Hypothalamus (tissue), 51 donors: ENCODE results near the gene PPDPF.
"Not testable (repeated sequence)": the region's sequence is repeated elsewhere in the genome, so short reads cannot be mapped to it uniquely, and the experiment has no call there.

Experiments
- DNase-seq, 51 donors: peaks; one replicate each; lab custom pipeline; 2025; lab: John Stamatoyannopoulos, UW

The PPDPF gene

GRCh38 chr20:63547725-63548480 lies 27.3 kb downstream of the PPDPF start, which contains the start of gene SRMS:
Gene SRMS (minus strand): TSS chr20:63547749. CDS start chr20:63547463, 286 bp downstream.
- no peak for DNase-seq

- DNase-seq, result no peak
Observed at GRCh38 chr20:63548542-63548941, 28.0 kb downstream of the PPDPF start.

GRCh38 chr20:63549019-63549418 lies 28.5 kb downstream of the PPDPF start:
- DNase-seq, result no peak

- no peak for DNase-seq
Observed at GRCh38 chr20:63549679-63550282, 29.2 kb downstream of the PPDPF start.

GRCh38 chr20:63551068-63551467 lies 30.5 kb downstream of the PPDPF start:
- no peak for DNase-seq

GRCh38 chr20:63552481-63553249 lies 32.1 kb downstream of the PPDPF start:
- DNase-seq, result no peak

GRCh38 chr20:63553251-63553932 lies 32.8 kb downstream of the PPDPF start:
- DNase-seq, result peak in 19 of 51 donors; percentile 6 to 70 (median 32)

GRCh38 chr20:63553933-63554290 lies 33.3 kb downstream of the PPDPF start, which contains the start of gene FNDC11:
Gene FNDC11 (plus strand): TSS chr20:63554159. CDS start chr20:63555664, 1,505 bp downstream.
- peak in 2 of 51 donors; percentile 9 to 11 for DNase-seq

GRCh38 chr20:63554361-63555278 lies 34.1 kb downstream of the PPDPF start:
- no peak for DNase-seq

- no peak for DNase-seq
Observed at GRCh38 chr20:63555661-63556381, 35.3 kb downstream of the PPDPF start.

GRCh38 chr20:63556873-63557478 lies 36.4 kb downstream of the PPDPF start:
- no peak for DNase-seq

GRCh38 chr20:63557481-63557891 lies 36.9 kb downstream of the PPDPF start:
- no peak for DNase-seq

GRCh38 chr20:63558804-63559484 lies 38.4 kb downstream of the PPDPF start:
- DNase-seq, result no peak

GRCh38 chr20:63559485-63560332 lies 39.1 kb downstream of the PPDPF start:
- DNase-seq, result not testable (repeated sequence)

GRCh38 chr20:63560333-63560805 lies 39.8 kb downstream of the PPDPF start:
- no peak for DNase-seq

- DNase-seq, result no peak
Observed at GRCh38 chr20:63560856-63561609, 40.5 kb downstream of the PPDPF start.
